HL-60 (cell line): ENCODE data around the gene ALDH4A1.

Source experiments
- DNase-seq, 2 experiments: peaks; one replicate each; pipeline ENCODE4 v3.0.0-alpha.2; 2010 to 2020; ENCODE audit warnings: low read depth in 1 of 2, low spot score in 1 of 2
- H3K27ac ChIP-seq: fragments of 250-450 bp; sonication (Bioruptor Pico); replicated peaks from 2 replicates; pipeline ENCODE4 v1.5.1; 2020; ENCODE audit warnings: mild to moderate bottlenecking, moderate library complexity
- H3K27me3 ChIP-seq: fragments of 250-450 bp; sonication (Bioruptor Pico); 2 replicates; pipeline ENCODE4 v1.5.1; 2021; ENCODE audit warnings: mild to moderate bottlenecking, moderate library complexity; ENCODE audit not compliant: insufficient read depth, poor library complexity, severe bottlenecking
- H3K4me3 ChIP-seq: replicated peaks from 2 replicates; pipeline ENCODE4 v1.5.1; 2011; ENCODE audit warnings: mild to moderate bottlenecking, control low read depth, low read length; ENCODE audit not compliant: insufficient read depth
- CTCF ChIP-seq: IDR thresholded peaks from one replicate; pipeline ENCODE4 v1.5.1; 2011; ENCODE audit warnings: low read length, control low read depth, inconsistent platforms; ENCODE audit not compliant: insufficient read depth
- GABPA ChIP-seq: IDR thresholded peaks from 2 replicates; pipeline ENCODE4 v1.6.1; 2012; ENCODE audit warnings: low read depth
- POLR2AphosphoS5 ChIP-seq: IDR thresholded peaks from 2 replicates; pipeline ENCODE4 v1.6.1; 2012; ENCODE audit warnings: low read depth
- REST ChIP-seq: IDR thresholded peaks from 2 replicates; pipeline ENCODE4 v1.6.1; 2012; ENCODE audit warnings: low read depth; ENCODE audit not compliant: insufficient replicate concordance
- SPI1 ChIP-seq: IDR thresholded peaks from 2 replicates; pipeline ENCODE4 v1.6.1; 2012; ENCODE audit warnings: low read depth, mild to moderate bottlenecking, borderline replicate concordance

The ALDH4A1 gene

GRCh38 chr1:18861082-18861481 lies 41.3 kb downstream of the ALDH4A1 start:
- TF ChIP-seq POLR2AphosphoS5 (no peak), REST (no peak), SPI1 (no peak), CTCF (no peak), GABPA (no peak)
- Histone ChIP-seq H3K4me3 (no peak overlapping the region), H3K27me3 (no peaks in the 10 kb centered on the region), H3K27ac (no peak overlapping the region)
- DNase-seq, result no peak

- no peak within 1 kb of the TSS for H3K4me3 ChIP-seq
- DNase-seq, result no peak
- no peak within 1 kb of the TSS for H3K27ac ChIP-seq
- no peaks in the 10 kb centered on the region for H3K27me3 ChIP-seq
- TF ChIP-seq REST (no peak), GABPA (no peak), SPI1 (no peak), CTCF (no peak), POLR2AphosphoS5 (no peak)
These were observed 42.8 kb downstream of the ALDH4A1 start, which contains the start of gene TAS1R2 for GRCh38 chr1:18859560-18859959. Gene TAS1R2, minus strand, starts transcription at chr1:18859660. Its CDS starts 0 bp downstream, at chr1:18859660.

GRCh38 chr1:18858070-18858688 lies 44.2 kb downstream of the ALDH4A1 start:
- Histone ChIP-seq H3K27ac (no peak overlapping the region), H3K4me3 (no peak overlapping the region), H3K27me3 (no peaks in the 10 kb centered on the region)
- TF ChIP-seq GABPA (no peak), CTCF (no peak), REST (no peak), SPI1 (no peak), POLR2AphosphoS5 (no peak)
- DNase-seq, result no peak
